Sigmoid colon (tissue), 4 donors: Measurements from ENCODE around the gene SESN1.

ENCODE experiments used
- CTCF ChIP-seq, 4 experiments: fragments of 450-650 bp in 3 of 4; fragments of 200-600 bp in 1 of 4; IDR thresholded peaks; one replicate each; pipeline ENCODE4 v1.5.1; 2016 to 2019; ENCODE audit warnings: antibody characterized with exemption in 4 of 4, mild to moderate bottlenecking in 3 of 4, moderate library complexity in 2 of 4
- POLR2A ChIP-seq, 2 donors: fragments of 450-650 bp; IDR thresholded peaks; one replicate each; pipeline ENCODE4 v1.6.1; 2016; ENCODE audit warnings: antibody characterized with exemption in 2 of 2, mild to moderate bottlenecking in 2 of 2, moderate library complexity in 2 of 2
- POLR2AphosphoS5 ChIP-seq, 4 donors: sonication (generic); formaldehyde crosslinking; IDR thresholded peaks; one replicate each; pipeline ENCODE4 v1.6.1; 2017; ENCODE audit warnings: antibody characterized with exemption in 4 of 4

- TF ChIP-seq CTCF (IDR thresholded peaks at IDR 0.05), result no peak
- no peak for TF ChIP-seq POLR2A (IDR thresholded peaks at IDR 0.05)
- TF ChIP-seq POLR2AphosphoS5 (IDR thresholded peaks at IDR 0.05), result no peak
These were observed 141.7 kb downstream of the SESN1 start for GRCh38 chr6:108952776-108953486.
